B cell (primary cell): ENCODE measurements around the gene INSRR. TPM values are rescaled to one million over a fixed set of nuclear protein-coding genes. Genes with fewer than 3 reads are reported as not detected.

Experiments used
- ATAC-seq: fragments of 200-7000 bp; cut with Tn5 transposase; one replicate; pipeline ENCODE4 v1.10.0; 2021; ENCODE audit warnings: low read depth, mild to moderate bottlenecking, moderate number of reproducible peaks, moderate library complexity
- CTCF ChIA-PET: fragments of 350-600 bp; sonication (Branson Sonifier 250); formaldehyde crosslinking; loops from one replicate; lab custom pipeline; 2021; ENCODE audit warnings: antibody characterized with exemption, inconsistent platforms; lab: Charles Lee
- POLR2A ChIA-PET: fragments of 350-600 bp; sonication (Branson Sonifier 250); formaldehyde crosslinking; loops from one replicate; lab custom pipeline; 2021; ENCODE audit warnings: antibody characterized with exemption; lab: Charles Lee
- DNase-seq: peaks from one replicate; pipeline ENCODE4 v3.0.0; 2013
- H2AFZ ChIP-seq: 2 replicates; pipeline ENCODE4 v1.6.1; 2012; ENCODE audit warnings: mild to moderate bottlenecking, low read depth, low read length; ENCODE audit not compliant: insufficient read depth, poor library complexity, severe bottlenecking
- H3K27ac ChIP-seq, 2 donors: 1 replicate in 1 of 2; 2 replicates in 1 of 2; pipeline ENCODE4 v1.5.1; 2012 to 2013; ENCODE audit warnings: low read length in 2 of 2, mild to moderate bottlenecking in 2 of 2, moderate library complexity in 1 of 2
- H3K27me3 ChIP-seq, 4 experiments: fragments of 200-600 bp in 1 of 4; sonication (generic) in 1 of 4; replicated peaks in 1 of 4; 1 replicate in 2 of 4; 2 replicates in 2 of 4; pipeline versions ENCODE4 v1.6.1 to v1.7.0; 2013 to 2016; ENCODE audit warnings: low read length in 3 of 4, mild to moderate bottlenecking in 2 of 4, mixed read lengths in 1 of 4, moderate library complexity in 1 of 4; ENCODE audit not compliant: insufficient read depth in 4 of 4, control insufficient read depth in 3 of 4; ENCODE audit errors: control extremely low read depth in 1 of 4
- H3K36me3 ChIP-seq, 2 experiments: replicated peaks in 1 of 2; 1 replicate in 1 of 2; 2 replicates in 1 of 2; pipeline versions ENCODE4 v1.6.1 to v1.7.1; 2013; ENCODE audit warnings: low read length in 1 of 2; ENCODE audit not compliant: insufficient read depth in 2 of 2, control insufficient read depth in 1 of 2; ENCODE audit errors: control extremely low read depth in 1 of 2, extremely low read depth in 1 of 2
- H3K4me1 ChIP-seq, 2 donors: fragments of 200-600 bp in 1 of 2; sonication (generic) in 1 of 2; 1 replicate in 1 of 2; 2 replicates in 1 of 2; pipeline versions ENCODE4 v1.5.1 to v1.6.1; 2013 to 2017; ENCODE audit warnings: low read length in 2 of 2; ENCODE audit not compliant: control insufficient read depth in 2 of 2, insufficient read depth in 2 of 2
- H3K4me2 ChIP-seq: replicated peaks from 2 replicates; pipeline ENCODE3; 2012; ENCODE audit warnings: mild to moderate bottlenecking, low read depth, low read length; ENCODE audit not compliant: poor library complexity, severe bottlenecking
- H3K4me3 ChIP-seq, 5 experiments: fragments of 200-600 bp in 1 of 5; sonication (generic) in 1 of 5; 1 replicate in 3 of 5; 2 replicates in 2 of 5; pipeline versions ENCODE4 v1.5.1 to v1.7.0; 2011 to 2016; ENCODE audit warnings: low read length in 4 of 5, mild to moderate bottlenecking in 4 of 5, low read depth in 2 of 5, control low read depth in 1 of 5, moderate library complexity in 1 of 5; ENCODE audit not compliant: insufficient read depth in 1 of 5; ENCODE audit errors: control extremely low read depth in 1 of 5, extremely low read depth in 1 of 5
- H3K79me2 ChIP-seq: fragments of 200-600 bp; sonication (generic); one replicate; pipeline ENCODE4 v1.6.0; 2016; ENCODE audit warnings: low read length; ENCODE audit not compliant: control insufficient read depth, insufficient read depth
- H3K9ac ChIP-seq: fragments of 200-600 bp; sonication (generic); 2 replicates; pipeline ENCODE4 v1.6.1; 2017; ENCODE audit warnings: mild to moderate bottlenecking, low read length, moderate library complexity
- H3K9me3 ChIP-seq, 3 donors: one replicate each; pipeline versions ENCODE4 v1.6.1 to v1.7.1; 2013; ENCODE audit warnings: low read length in 2 of 3; ENCODE audit not compliant: control insufficient read depth in 2 of 3, insufficient read depth in 1 of 3; ENCODE audit errors: control extremely low read depth in 1 of 3
- H4K20me1 ChIP-seq: 2 replicates; pipeline ENCODE4 v1.6.0; 2012; ENCODE audit warnings: mild to moderate bottlenecking, low read length; ENCODE audit not compliant: insufficient read depth, control insufficient read depth, poor library complexity, severe bottlenecking
- H3K27ac Mint-ChIP-seq: one replicate; pipeline ENCODE4 v1.8.0; 2021; ENCODE audit warnings: mixed read lengths
- H3K27me3 Mint-ChIP-seq: one replicate; pipeline ENCODE4 v1.8.0; 2021; ENCODE audit warnings: mixed read lengths
- H3K4me1 Mint-ChIP-seq: one replicate; pipeline ENCODE4 v1.8.0; 2021; ENCODE audit warnings: mixed read lengths
- H3K4me3 Mint-ChIP-seq: one replicate; pipeline ENCODE4 v1.8.0; 2021; ENCODE audit warnings: mixed read lengths
- H3K9me3 Mint-ChIP-seq: one replicate; pipeline ENCODE4 v1.8.0; 2022; ENCODE audit warnings: mixed read lengths; ENCODE audit not compliant: insufficient read depth
- CTCF ChIP-seq: fragments of 200-600 bp; IDR thresholded peaks from one replicate; pipeline ENCODE4 v1.8.0; 2022; ENCODE audit warnings: antibody characterized with exemption, mild to moderate bottlenecking
- EZH2 ChIP-seq: IDR thresholded peaks from 2 replicates; pipeline ENCODE4 v1.6.1; 2012; ENCODE audit warnings: borderline replicate concordance, low read depth, mild to moderate bottlenecking, moderate library complexity, low read length; ENCODE audit not compliant: insufficient read depth, poor library complexity, severe bottlenecking
- WGBS: methylation state at CpG from one replicate; pipeline ENCODE4 v1.1.5; 2013; ENCODE audit warnings: missing lambda C conversion rate; ENCODE audit not compliant: insufficient coverage; 5-methylcytosine and 5-hydroxymethylcytosine counted together
- intact Hi-C: fragments of 100-400 bp; cut with micrococcal nuclease; formaldehyde crosslinking; loops from one replicate; pipeline ENCODE4 v1.10.0; 2022
- polyA plus RNA-seq: library from polyadenylated mRNA; depleted of rRNA; stranded (reverse); fragments of >200 nt; gene quantifications from 2 replicates; pipeline ENCODE4 v1.2.3, GENCODE V29; 2012
- total RNA-seq, 2 donors: library from RNA; stranded (reverse); fragments of 120-200 nt in 1 of 2; gene quantifications; 1 replicate in 1 of 2; 2 replicates in 1 of 2; pipeline versions ENCODE4 v1.2.3 to v1.2.4, GENCODE V29; 2013 to 2022

The INSRR gene
- total and polyA plus RNA-seq, 2 donors (not counting 1 experiment from before 2014, with no cell fraction given), result not detected

- DNase-seq, result no peak
- ATAC-seq, result no peak
- H2AFZ ChIP-seq, result no peak overlapping the region
- no peak overlapping the region for H3K4me3 Mint-ChIP-seq
- intact Hi-C loops, result no loop called here
- no peak overlapping the region for H3K4me3 ChIP-seq
- TF ChIP-seq EZH2 (no peak), CTCF (no peak)
- ChIA-PET POLR2A (no interaction called here), CTCF (interaction anchor here (0.5 to 1.2 kb wide), 2 partner anchors 9 to 24 kb away, joined by 3 read pairs; no protein-coding TSS in a partner anchor)
- H3K9ac ChIP-seq, result no peak overlapping the region
- H3K79me2 ChIP-seq, result no peaks in the 10 kb centered on the region
- no peaks in the 10 kb centered on the region for H3K9me3 Mint-ChIP-seq
- no peak overlapping the region for H3K4me2 ChIP-seq
- H3K27ac ChIP-seq, result no peak overlapping the region
- H3K4me1 Mint-ChIP-seq, result peaks cover under 1% of the 10 kb centered on the region
- 85% methylated on average over 10 of the region's 12 CpGs for WGBS
- no peaks in the 10 kb centered on the region for H3K4me1 ChIP-seq
- H4K20me1 ChIP-seq, result no peaks in the 10 kb centered on the region
- H3K27me3 Mint-ChIP-seq, result peaks cover 54% of the 10 kb centered on the region
- peaks cover 0 to 42% (median 6%) of the 10 kb centered on the region in 4 experiments for H3K27me3 ChIP-seq
- H3K27ac Mint-ChIP-seq, result no peak overlapping the region
- no peaks in the 10 kb centered on the region for H3K9me3 ChIP-seq
- no peaks in the 10 kb centered on the region for H3K36me3 ChIP-seq
These were observed 40.2 kb upstream of the INSRR start for GRCh38 chr1:156898971-156899664.

- no peak for ATAC-seq
- WGBS, result 12% methylated on average over 7 of the region's 13 CpGs
- no peak for DNase-seq
- Histone ChIP-seq H3K9ac (no peak overlapping the region), H3K9me3 (peaks cover 0 to 2% (median 0%) of the 10 kb centered on the region in 3 donors), H3K4me1 (peaks cover 6 to 8% of the 10 kb centered on the region in 2 donors), H2AFZ (no peak overlapping the region), H3K79me2 (no peaks in the 10 kb centered on the region), H3K36me3 (no peaks in the 10 kb centered on the region), H3K27me3 (peaks cover 0 to 51% (median 11%) of the 10 kb centered on the region in 4 experiments), H3K27ac (no peak overlapping the region), H3K4me3 (no peak overlapping the region), H4K20me1 (no peaks in the 10 kb centered on the region), H3K4me2 (no peak overlapping the region)
- ChIA-PET CTCF (interaction anchor here (1.2 kb wide), 1 partner anchor 8 kb away, joined by 3 read pairs; no protein-coding TSS in a partner anchor), POLR2A (no interaction called here)
- H3K4me1 Mint-ChIP-seq, result peaks cover 4% of the 10 kb centered on the region
- H3K27me3 Mint-ChIP-seq, result peaks cover 59% of the 10 kb centered on the region
- no peak overlapping the region for H3K27ac Mint-ChIP-seq
- no peak for TF ChIP-seq CTCF
- no peak for TF ChIP-seq EZH2
- intact Hi-C loops, result no loop called here
- H3K4me3 Mint-ChIP-seq, result no peak overlapping the region
- no peaks in the 10 kb centered on the region for H3K9me3 Mint-ChIP-seq
These were observed 39.2 kb upstream of the INSRR start for GRCh38 chr1:156898161-156898566.
